AG08395 (cell line): ENCODE results near the gene TRIM40.
A peak's percentile ranks its signal among the peaks of the same experiment; 100 is the strongest.
"Not testable (repeated sequence)": the region's sequence is repeated elsewhere in the genome, so short reads cannot be mapped to it uniquely, and the experiment has no call there.

Source experiments
- DNase-seq: peaks from one replicate; pipeline ENCODE4 v3.0.0; 2012; ENCODE audit warnings: mixed read lengths, low spot score

Gene TRIM40

GRCh38 chr6:30163918-30164654 is 28.1 kb downstream of the TRIM40 start:
- no peak for DNase-seq

- DNase-seq, result no peak
Measured at GRCh38 chr6:30164714-30165113, 28.8 kb downstream of the TRIM40 start.

DNA sequence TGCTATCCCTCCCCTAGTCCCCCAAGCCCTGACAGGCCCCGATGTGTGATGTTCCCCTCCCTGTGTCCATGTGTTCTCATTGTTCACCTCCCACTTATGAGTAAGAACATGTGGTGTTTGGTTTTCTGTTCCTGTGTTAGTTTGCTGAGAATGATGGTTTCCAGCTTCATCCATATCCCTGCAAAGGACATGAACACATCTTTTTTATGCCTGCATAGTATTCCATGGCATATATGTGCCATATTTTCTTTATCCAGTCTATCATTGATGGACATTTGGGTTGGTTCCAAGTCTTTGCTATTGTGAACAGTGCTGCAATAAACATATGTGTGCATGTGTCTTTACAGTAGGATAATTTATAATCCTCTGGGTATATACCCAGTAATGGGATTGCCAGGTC is 29.3 kb downstream of the TRIM40 start:
- not testable (repeated sequence) for DNase-seq

DNA sequence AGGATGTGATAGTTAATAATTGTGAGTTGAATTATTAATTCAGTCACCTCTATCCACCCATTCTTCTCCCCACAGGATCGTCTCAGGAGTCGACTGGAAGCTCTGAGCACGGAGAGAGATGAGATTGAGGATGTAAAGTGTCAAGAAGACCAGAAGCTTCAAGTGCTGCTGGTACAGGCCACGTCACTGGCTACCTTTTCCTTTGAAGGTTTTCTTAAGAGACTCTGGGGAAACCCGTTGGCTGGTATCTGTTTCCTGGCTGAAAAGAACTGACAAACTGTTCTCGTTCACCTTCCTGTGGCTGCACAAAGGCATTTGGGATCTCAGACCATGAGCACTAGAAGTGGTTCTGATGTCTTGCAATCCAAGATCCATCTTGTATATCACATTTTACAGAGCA is 31.2 kb downstream of the TRIM40 start:
- DNase-seq, result no peak

DNA sequence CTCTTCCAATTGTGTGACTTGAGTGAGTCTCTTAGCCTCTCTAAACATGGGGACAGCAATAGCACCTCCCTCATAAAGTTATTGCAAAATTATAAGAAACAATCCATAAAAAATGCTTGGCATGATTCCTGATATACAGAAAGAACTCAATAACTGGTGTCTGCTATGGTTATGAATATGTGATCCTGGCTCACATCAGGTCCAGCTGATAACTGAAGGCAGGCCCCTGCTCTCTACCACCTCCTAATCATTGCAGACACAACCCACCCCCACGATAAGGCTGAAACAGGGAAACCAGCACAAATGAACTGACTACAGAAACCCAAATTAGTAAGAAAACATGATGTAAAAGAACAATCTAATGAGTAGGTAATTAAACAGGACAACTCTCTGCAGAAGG is 32.8 kb downstream of the TRIM40 start:
- no peak for DNase-seq

DNA sequence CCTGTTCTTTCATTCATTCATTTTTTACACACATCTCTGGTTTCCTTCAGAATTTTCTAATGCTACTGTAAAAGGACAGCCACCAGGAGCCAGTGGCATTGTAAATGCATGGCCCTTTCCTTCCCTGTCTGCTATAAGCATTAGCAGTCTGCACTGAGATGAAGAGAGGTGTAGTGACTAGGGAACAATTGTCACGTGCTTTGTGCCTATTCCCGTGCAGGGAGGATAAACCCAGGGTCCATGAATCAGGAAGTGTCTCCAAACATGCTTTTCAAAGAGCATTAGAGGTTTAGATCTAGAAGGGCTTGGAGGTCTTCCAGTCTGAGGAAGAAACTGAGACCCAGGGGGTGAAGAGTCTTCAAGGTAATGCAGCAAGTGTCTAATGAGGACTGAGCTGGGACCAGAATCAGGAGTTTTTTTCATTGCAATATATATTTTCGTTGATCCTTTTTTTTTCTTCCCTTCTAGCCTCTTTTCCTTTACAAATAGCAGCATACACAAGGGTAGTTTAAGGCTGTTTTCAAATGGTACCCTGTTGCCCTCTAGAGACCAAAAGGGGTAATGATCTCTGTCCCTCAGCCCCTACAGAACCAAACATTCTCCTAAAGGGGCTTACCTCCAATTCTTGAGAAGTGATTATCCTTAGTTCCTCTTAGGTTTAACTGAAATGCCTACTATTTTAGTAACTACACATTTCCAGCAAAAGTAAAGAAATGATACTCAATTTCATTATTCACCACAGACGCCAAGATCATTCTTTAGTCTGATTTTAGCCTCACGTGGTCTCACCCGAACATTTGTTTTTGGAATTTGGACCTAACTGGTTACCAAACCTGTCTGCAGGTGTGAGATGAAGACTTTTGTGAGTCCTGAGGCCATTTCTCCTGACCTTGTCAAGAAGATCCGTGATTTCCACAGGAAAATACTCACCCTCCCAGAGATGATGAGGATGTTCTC is 34.0 kb downstream of the TRIM40 start:
- peak; percentile 68 for DNase-seq

DNA sequence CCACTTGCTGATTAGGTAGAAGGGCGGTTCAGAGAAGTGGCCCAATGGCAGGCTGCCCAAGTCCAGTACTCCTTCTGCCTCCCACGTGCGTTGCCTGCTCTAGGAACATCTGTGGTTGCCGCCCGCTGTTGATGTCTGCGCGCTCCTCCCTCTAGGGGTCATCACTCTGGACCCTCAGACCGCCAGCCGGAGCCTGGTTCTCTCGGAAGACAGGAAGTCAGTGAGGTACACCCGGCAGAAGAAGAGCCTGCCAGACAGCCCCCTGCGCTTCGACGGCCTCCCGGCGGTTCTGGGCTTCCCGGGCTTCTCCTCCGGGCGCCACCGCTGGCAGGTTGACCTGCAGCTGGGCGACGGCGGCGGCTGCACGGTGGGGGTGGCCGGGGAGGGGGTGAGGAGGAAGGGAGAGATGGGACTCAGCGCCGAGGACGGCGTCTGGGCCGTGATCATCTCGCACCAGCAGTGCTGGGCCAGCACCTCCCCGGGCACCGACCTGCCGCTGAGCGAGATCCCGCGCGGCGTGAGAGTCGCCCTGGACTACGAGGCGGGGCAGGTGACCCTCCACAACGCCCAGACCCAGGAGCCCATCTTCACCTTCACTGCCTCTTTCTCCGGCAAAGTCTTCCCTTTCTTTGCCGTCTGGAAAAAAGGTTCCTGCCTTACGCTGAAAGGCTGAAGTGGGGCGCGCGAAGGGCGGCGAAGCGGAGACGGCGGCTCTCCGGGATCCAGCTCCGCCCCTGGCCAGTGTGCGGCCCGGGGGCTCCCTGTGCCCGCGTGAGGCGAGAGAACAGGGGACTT is 35.9 kb downstream of the TRIM40 start:
- no peak for DNase-seq

DNA sequence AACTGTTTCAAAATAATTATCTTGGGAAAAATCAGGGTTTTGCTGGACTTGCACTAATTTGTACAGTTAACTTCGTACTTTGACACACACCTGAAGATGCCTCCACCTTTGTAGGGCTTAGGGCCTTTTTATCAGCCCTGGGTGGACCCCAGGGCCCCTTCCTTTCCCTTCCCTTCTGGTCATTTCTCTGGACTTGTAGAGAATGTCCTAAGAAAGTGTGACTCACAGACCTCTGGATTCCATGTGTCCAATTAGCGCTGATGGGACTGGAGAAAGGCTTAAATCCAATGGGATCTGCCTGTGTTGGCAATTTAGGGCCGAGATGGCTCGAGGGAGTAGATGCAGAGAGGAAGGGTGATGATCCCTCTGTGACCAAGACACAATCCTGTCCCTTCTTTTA is 36.7 kb downstream of the TRIM40 start:
- peak; percentile 29 for DNase-seq

GRCh38 chr6:30175765-30176164 is 39.8 kb downstream of the TRIM40 start:
- DNase-seq, result no peak

DNA sequence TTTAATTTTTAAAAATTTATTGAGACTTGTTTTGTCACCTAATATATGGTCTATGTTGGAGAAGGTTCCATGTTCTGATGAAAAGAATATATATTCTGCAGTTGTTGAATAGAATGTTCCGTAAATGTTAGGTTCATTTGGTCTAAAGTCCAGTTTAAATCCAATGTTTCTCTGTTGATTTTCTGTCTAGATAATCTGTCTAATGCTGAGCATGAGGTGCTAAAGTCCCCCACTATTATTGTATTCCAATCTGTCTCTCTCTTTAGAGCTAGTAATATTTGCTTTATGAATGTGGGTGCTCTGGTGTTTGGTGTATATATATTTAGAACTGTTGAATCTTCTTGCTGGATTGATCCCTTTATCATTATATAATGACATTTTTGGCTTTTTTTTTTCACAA is 42.9 kb downstream of the TRIM40 start:
- no peak for DNase-seq

GRCh38 chr6:30180145-30180544 is 44.2 kb downstream of the TRIM40 start:
- DNase-seq, result no peak

GRCh38 chr6:30184417-30185031 is 48.6 kb downstream of the TRIM40 start:
- DNase-seq, result no peak

GRCh38 chr6:30185846-30186484 is 50.0 kb downstream of the TRIM40 start:
- no peak for DNase-seq

GRCh38 chr6:30188541-30188940 is 52.6 kb downstream of the TRIM40 start:
- DNase-seq, result no peak

DNA sequence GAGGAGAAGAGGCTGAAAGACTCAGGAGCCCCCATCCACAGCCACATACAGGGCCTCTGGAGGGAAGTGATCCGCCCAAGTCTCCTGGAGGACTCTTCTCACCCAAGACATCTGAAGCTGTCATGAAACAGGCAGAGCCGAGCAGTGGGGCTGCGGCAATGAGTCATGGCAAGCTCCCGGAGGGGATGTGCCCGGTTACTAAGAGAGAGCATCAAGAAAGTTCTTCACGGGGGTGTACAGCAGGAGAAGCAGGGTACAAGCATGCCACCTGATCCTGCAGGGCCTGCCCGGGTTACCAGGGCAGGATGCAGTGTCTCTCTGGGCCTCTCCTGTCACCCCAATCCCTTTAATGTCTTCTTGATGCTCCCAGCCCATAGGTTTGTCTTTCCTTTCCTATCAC is 56.1 kb downstream of the TRIM40 start:
- DNase-seq, result no peak

DNA sequence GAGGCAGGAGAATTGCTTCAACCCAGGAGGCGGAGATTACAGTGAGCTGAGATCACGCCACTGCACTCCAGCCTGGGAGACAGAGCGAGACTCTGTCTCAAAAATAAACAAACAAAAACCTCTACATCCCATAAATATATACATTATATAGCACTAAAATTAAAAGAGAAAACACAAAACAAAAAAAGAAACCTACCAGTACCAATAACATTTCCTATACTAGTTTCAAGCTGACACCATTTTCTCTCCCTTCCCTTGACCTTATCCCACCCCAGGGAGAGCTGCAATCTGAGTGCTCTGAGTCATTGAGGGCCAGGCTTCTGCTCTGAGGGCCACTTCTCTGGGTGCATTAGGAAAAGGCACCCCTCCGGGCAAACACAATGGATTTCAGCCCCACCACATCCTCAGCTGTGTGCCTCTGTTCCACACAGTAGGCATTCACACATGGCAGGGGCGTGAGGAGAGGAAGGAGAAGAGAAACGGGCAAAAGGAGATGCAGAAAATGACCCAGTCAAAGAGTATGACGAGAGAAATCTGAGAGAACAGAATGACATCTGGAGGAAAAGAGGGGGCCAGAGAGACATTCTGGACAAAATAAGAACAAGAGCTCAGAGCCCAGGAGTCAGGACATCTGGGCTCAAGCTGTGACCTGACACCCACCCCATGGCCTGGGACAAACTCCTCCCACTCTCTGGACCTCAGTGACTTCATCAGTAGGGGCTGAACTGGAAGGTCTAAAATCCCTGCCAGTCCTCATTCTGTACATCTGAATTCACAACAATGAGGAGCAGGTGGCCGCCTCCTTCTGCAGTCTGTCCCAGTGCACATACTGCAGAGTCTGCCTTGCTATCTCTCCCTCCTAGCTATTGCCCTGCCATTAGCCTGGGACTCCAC is 59.1 kb downstream of the TRIM40 start:
- DNase-seq, result peak; percentile 32

- no peak for DNase-seq
Measured at GRCh38 chr6:30195951-30196350, 60.0 kb downstream of the TRIM40 start.

- DNase-seq, result no peak
Measured at GRCh38 chr6:30196376-30196775, 60.4 kb downstream of the TRIM40 start.
